Fibroblast of the aortic adventitia (primary cell): Measurements from ENCODE around the gene ARID1B. TPM values are rescaled to one million over a fixed set of nuclear protein-coding genes. Genes with fewer than 3 reads are reported as not detected.

Experiments
- DNase-seq: peaks from one replicate; pipeline ENCODE4 v3.0.0-alpha.2; 2010; ENCODE audit warnings: low read depth
- H3K4me3 ChIP-seq: 2 replicates; pipeline ENCODE4 v1.5.1; 2011; ENCODE audit warnings: low read depth, mild to moderate bottlenecking, control low read depth, low read length, moderate library complexity
- total RNA-seq: library from RNA; depleted of rRNA; stranded (reverse); fragments of >200 nt; gene quantifications from 2 replicates; pipeline ENCODE4 v1.2.3, GENCODE V29; 2012; ENCODE audit warnings: low replicate concordance
- TF ChIP-seq, protein P1 (sequence below): IDR thresholded peaks from 2 replicates; pipeline ENCODE4 v1.5.1; 2011; ENCODE audit warnings: mild to moderate bottlenecking, low read length, control low read depth, inconsistent platforms; ENCODE audit not compliant: insufficient read depth

Gene ARID1B
- total RNA-seq, 1 donor = 55.9 TPM

DNA sequence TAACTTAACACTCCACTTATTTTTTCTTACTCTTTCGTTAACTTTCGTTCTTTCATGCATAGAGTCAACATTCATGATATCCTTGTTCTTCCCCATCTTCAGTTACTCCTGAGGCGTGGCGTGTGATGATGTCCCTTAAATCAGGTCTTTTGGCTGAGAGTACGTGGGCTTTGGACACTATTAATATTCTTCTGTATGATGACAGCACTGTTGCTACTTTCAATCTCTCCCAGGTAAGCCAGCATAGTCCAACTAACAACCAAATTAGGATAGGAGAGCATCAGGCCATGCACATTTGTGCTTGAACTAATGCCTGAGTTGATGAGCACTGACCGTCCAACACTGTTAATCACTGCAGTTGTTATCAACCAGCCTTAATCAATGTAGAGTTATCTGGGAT, 426.6 kb downstream of the ARID1B start:
- H3K4me3 ChIP-seq = no peak overlapping the region
- TF ChIP-seq, protein P1, sequence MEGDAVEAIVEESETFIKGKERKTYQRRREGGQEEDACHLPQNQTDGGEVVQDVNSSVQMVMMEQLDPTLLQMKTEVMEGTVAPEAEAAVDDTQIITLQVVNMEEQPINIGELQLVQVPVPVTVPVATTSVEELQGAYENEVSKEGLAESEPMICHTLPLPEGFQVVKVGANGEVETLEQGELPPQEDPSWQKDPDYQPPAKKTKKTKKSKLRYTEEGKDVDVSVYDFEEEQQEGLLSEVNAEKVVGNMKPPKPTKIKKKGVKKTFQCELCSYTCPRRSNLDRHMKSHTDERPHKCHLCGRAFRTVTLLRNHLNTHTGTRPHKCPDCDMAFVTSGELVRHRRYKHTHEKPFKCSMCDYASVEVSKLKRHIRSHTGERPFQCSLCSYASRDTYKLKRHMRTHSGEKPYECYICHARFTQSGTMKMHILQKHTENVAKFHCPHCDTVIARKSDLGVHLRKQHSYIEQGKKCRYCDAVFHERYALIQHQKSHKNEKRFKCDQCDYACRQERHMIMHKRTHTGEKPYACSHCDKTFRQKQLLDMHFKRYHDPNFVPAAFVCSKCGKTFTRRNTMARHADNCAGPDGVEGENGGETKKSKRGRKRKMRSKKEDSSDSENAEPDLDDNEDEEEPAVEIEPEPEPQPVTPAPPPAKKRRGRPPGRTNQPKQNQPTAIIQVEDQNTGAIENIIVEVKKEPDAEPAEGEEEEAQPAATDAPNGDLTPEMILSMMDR = no peak
- no peak for DNase-seq

GRCh38 chr6:157205473-157206358, 428.5 kb downstream of the ARID1B start:
- H3K4me3 ChIP-seq = no peak overlapping the region
- no peak for DNase-seq

DNA sequence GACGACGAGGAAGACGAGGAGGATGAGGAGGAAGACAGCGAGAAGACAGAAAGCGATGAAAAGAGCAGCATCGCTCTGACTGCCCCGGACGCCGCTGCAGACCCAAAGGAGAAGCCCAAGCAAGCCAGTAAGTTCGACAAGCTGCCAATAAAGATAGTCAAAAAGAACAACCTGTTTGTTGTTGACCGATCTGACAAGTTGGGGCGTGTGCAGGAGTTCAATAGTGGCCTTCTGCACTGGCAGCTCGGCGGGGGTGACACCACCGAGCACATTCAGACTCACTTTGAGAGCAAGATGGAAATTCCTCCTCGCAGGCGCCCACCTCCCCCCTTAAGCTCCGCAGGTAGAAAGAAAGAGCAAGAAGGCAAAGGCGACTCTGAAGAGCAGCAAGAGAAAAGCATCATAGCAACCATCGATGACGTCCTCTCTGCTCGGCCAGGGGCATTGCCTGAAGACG, 429.2 kb downstream of the ARID1B start:
- no peak overlapping the region for H3K4me3 ChIP-seq
- no peak for DNase-seq
- TF ChIP-seq, protein P1 = no peak

More at GRCh38 chr6:157205473-157206358, 428.5 kb downstream of the ARID1B start:
- TF ChIP-seq, protein P1 = no peak

DNA sequence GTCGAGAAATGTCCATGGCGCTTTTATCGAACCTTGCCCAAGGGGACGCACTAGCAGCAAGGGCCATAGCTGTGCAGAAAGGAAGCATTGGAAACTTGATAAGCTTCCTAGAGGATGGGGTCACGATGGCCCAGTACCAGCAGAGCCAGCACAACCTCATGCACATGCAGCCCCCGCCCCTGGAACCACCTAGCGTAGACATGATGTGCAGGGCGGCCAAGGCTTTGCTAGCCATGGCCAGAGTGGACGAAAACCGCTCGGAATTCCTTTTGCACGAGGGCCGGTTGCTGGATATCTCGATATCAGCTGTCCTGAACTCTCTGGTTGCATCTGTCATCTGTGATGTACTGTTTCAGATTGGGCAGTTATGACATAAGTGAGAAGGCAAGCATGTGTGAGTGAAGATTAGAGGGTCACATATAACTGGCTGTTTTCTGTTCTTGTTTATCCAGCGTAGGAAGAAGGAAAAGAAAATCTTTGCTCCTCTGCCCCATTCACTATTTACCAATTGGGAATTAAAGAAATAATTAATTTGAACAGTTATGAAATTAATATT, 430.4 kb downstream of the ARID1B start:
- TF ChIP-seq, protein P1 = no peak
- DNase-seq = no peak

DNA sequence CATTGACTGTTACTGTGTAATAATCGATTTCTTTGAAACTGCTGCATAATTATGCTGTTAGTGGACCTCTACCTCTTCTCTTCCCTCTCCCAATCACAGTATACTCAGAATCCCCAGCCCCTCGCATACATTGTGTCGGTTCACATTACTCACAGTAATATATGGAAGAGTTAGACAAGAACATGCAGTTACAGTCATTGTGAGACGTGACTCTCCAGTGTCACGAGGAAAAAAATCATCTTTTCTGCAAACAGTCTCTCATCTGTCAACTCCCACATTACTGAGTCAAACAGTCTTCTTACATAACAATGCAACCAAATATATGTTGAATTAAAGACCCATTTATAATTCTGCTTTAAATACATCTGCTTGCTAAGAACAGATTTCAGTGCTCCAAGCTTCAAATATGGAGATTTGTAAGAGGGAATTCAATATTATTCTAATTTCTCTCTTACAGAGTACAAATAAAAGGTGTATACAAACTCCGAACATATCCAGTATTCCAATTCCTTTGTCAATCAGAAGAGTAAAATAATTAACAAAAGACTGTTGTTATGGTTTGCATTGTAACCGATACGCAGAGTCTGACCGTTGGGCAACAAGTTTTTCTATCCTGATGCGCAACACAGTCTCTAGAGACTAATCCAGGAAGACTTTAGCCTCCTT, 432.8 kb downstream of the ARID1B start:
- H3K4me3 ChIP-seq = no peak overlapping the region
- no peak for DNase-seq
- TF ChIP-seq, protein P1 = no peak

More for the DNA sequence above, 430.4 kb downstream of the ARID1B start:
- H3K4me3 ChIP-seq = no peak overlapping the region

GRCh38 chr6:157210954-157211353, 433.8 kb downstream of the ARID1B start:
- H3K4me3 ChIP-seq = no peak overlapping the region
- no peak for DNase-seq
- TF ChIP-seq, protein P1 = no peak
